ENCODE results near the gene LMOD1.

DNA sequence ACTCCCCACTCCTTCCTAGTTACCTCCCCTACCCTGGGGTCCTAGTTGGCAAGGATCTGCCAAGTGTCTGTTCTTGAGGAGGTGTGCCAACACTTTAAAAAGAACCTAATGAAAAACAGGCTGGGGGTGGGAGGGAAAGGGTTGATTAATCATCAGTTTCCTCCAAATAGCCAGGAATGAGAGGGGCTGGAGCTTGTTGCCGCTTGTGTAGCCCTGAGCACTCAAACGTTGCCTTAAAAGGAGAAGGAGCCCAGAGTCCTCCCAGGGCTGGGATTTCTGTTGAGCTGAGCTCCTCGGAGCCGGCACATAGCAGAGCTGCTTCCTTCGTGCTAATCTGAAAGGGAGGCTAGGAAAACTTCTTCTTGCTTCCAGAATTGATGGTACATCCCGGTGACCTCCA is 41.8 kb downstream of the LMOD1 start:
- TF ChIP-seq JUND (IDR thresholded peaks at IDR 0.05) (no peak), EZH2phosphoT487 (IDR thresholded peaks at IDR 0.05; ENCODE audit: borderline replicate concordance, low read depth) (no peak), TAF1 (IDR thresholded peaks at IDR 0.05; ENCODE audit: borderline replicate concordance, low read depth, low read length) (no peak), FOXM1 (IDR thresholded peaks at IDR 0.05; ENCODE audit: low read depth) (no peak), MEF2A (IDR thresholded peaks at IDR 0.05; ENCODE audit: borderline replicate concordance, low read depth) (no peak), ELF1 (IDR thresholded peaks at IDR 0.05) (no peak), GATA2 (CRISPR knock-in tag; IDR thresholded peaks at IDR 0.05) (no peak)
- TF ChIP-seq, protein P1, sequence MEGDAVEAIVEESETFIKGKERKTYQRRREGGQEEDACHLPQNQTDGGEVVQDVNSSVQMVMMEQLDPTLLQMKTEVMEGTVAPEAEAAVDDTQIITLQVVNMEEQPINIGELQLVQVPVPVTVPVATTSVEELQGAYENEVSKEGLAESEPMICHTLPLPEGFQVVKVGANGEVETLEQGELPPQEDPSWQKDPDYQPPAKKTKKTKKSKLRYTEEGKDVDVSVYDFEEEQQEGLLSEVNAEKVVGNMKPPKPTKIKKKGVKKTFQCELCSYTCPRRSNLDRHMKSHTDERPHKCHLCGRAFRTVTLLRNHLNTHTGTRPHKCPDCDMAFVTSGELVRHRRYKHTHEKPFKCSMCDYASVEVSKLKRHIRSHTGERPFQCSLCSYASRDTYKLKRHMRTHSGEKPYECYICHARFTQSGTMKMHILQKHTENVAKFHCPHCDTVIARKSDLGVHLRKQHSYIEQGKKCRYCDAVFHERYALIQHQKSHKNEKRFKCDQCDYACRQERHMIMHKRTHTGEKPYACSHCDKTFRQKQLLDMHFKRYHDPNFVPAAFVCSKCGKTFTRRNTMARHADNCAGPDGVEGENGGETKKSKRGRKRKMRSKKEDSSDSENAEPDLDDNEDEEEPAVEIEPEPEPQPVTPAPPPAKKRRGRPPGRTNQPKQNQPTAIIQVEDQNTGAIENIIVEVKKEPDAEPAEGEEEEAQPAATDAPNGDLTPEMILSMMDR (IDR thresholded peaks at IDR 0.05), result no peak
- TF ChIP-seq, protein P2, sequence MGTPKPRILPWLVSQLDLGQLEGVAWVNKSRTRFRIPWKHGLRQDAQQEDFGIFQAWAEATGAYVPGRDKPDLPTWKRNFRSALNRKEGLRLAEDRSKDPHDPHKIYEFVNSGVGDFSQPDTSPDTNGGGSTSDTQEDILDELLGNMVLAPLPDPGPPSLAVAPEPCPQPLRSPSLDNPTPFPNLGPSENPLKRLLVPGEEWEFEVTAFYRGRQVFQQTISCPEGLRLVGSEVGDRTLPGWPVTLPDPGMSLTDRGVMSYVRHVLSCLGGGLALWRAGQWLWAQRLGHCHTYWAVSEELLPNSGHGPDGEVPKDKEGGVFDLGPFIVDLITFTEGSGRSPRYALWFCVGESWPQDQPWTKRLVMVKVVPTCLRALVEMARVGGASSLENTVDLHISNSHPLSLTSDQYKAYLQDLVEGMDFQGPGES (IDR thresholded peaks at IDR 0.05; ENCODE audit: low read depth, low read length), result no peak
